GM19438 (cell line): ENCODE measurements around the gene ARL10.
A peak's percentile ranks its signal among the peaks of the same experiment; 100 is the strongest.

ENCODE experiments used
- ATAC-seq: cut with Tn5 transposase; IDR thresholded peaks from one replicate; pipeline ENCODE4 v1.9.1; 2021; ENCODE audit warnings: low read depth; ENCODE audit not compliant: unreplicated experiment

Gene ARL10

DNA sequence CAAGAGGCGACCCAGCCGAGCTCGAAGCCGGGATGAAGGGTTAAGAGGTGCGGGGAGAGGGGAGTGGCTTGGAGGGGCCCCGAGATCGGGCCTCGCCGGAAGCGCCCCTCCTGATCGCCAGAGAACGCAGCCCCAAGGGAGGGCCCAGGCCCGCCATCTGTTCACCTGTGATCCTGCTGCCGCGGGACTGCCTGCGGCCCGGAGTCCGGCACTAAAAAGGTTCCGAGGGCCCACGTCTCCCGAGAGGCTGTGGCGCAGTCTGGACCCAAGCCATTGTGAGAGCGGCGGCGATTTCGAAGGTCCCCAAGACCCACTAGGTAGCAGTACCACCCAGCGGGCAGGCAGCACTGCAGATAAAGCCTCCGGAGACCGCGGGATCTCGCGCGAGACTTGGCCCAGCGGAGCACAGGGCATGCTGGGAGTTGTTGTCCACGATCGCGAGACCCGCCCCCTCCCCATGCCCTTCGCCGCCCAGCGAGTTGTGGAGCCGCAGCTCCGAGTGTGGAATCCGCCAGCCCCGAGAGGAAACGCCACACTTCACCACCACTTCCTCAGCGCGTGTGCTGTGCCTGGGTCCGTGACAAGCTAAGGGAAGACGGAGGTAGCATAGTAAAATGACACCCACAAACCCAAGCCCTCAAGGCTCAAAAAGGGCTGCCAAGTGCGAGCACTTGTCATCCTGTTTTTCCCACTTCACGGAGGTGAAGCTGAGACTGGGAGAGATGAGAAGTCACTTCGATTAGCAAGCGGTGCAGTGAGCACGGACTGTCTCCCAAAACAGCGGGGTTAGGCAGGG, 3.7 kb upstream of the ARL10 start, which contains the start of gene KIAA1191:
Gene KIAA1191 (minus strand): TSS at position 328 of the 796 bp plus-strand sequence. CDS start 2,256 bp downstream, outside the sequence.
- peak; percentile 78 for ATAC-seq

DNA sequence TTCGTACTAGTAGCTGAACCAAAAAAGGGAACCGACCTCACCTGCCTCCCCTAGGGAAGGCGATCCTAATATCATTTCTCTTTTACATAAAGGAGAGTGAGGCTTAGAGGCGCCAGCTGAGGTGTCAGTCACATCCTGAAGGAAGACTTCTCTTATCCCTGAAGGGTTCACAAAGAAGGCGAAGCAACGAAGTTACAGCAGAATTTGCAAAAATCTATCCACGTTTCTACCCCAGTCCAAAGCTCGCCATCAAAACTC, 3.1 kb upstream of the ARL10 start:
- peak; percentile 10 for ATAC-seq

DNA sequence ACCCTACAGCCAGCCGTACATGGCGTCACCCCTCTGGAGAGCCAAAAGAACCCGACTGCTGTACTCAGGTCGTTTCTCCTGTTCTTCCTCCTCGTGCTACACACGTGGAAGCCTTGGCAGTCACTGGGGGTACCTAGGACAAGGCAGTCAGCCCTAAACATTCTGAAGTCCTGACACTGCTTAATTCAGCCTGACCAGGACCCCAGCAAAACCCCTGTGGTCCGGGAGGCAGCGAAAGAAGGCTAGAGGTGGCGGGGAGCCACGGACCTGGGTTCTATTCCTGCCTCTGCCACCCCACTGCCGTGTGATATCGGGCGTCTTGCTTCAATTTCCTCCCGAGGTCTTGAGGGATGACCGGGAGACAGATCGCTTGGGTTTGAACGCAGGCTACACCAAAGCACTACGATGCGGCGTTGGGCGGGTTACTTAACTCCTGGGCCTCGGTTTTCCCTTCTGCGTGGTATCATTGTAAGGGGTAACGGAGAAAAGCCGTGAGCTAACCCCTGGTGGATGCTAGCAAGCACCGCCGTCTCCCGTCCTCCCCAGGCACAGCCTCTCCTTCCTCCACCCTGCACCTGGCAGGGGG, 429 bp upstream of the ARL10 start:
- no peak for ATAC-seq

GRCh38 chr5:176366232-176366894, 1.1 kb downstream of the ARL10 start:
- ATAC-seq: no peak

- ATAC-seq: no peak
Measured at GRCh38 chr5:176368726-176369125, 3.4 kb downstream of the ARL10 start.

- ATAC-seq: no peak
Measured at GRCh38 chr5:176369934-176370711, 4.8 kb downstream of the ARL10 start.

GRCh38 chr5:176371621-176372539, 6.6 kb downstream of the ARL10 start:
- no peak for ATAC-seq

DNA sequence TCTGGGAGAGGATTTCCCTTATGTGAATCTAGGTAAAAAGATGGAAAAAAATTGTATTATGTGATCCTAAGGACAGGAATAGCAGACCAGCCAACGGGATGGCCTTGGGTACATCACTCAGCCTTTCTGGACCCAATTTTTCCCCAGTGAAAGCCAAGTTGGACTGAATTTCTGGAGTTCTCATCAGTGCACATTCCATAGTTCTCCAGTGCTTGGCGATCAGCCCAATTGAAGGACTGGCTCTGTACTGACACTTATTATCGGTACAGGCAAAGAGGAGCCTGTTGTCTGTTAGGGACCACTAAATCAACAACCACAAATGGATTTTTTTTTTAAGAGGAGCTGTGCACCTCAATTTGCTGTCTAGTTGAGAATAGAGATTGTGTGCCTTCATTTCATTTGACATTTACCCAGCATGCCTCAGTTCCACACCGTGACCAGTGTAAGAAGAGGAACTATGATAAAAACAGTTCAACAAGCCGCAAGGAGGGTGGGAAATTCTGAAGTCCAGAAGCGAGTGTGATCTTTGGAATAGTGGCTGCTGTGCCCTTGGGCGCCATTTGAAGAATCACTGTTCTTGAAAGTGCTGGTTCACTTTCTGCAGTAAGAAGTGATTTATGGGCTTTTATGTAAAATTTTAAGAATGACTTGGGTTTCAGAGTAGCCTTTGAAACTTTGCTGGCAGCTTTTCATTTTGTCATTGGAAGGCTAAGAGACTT, 8.0 kb downstream of the ARL10 start:
- no peak for ATAC-seq

GRCh38 chr5:176379881-176380280, 14.6 kb downstream of the ARL10 start:
- ATAC-seq: no peak

DNA sequence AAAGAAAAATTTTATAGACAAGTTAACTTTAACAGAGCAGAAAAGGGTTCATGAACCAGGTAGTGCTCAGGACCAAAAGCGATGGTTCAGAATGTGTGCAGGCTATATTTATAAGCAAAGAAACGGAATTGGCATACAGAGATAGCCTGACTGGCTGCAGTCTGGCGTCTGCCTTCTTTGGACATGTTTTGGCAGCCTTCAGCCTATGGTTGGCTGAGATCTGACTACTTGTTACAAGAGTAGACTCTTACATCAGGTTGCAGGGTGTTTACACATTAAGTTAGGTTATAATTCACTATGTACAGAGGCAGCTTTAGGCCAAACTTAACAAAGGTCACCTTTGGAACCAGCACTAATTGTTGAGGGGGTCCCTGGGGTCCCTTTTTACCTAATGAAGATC, 16.1 kb downstream of the ARL10 start:
- ATAC-seq: no peak

DNA sequence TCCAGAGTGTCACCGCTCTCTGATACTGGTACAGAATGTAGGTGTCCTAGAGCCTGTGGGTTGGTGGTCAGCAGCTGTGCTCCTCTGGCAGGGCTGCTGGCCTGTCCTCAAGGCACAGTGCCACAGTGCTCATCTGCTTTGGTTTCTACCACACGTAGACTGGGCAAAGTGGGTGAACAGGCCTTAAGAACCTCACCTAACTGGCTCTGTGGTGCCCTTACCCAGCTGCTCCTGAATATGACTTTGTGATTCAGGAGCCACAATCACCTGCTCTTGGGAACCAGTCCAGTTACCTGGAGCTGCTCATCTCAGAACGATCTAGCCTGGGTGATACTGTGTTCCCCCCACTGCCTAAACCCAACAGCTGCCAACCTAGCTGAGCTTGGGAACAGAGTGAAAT, 16.7 kb downstream of the ARL10 start:
- no peak for ATAC-seq

GRCh38 chr5:176382721-176383120, 17.4 kb downstream of the ARL10 start:
- ATAC-seq: no peak

GRCh38 chr5:176383248-176383905, 18.1 kb downstream of the ARL10 start:
- ATAC-seq: no peak

- no peak for ATAC-seq
Measured at GRCh38 chr5:176383961-176384360, 18.7 kb downstream of the ARL10 start.

- ATAC-seq: no peak
Measured at GRCh38 chr5:176384366-176384930, 19.2 kb downstream of the ARL10 start.

GRCh38 chr5:176384991-176385390, 19.7 kb downstream of the ARL10 start:
- ATAC-seq: no peak

GRCh38 chr5:176386491-176386890, 21.2 kb downstream of the ARL10 start:
- no peak for ATAC-seq

DNA sequence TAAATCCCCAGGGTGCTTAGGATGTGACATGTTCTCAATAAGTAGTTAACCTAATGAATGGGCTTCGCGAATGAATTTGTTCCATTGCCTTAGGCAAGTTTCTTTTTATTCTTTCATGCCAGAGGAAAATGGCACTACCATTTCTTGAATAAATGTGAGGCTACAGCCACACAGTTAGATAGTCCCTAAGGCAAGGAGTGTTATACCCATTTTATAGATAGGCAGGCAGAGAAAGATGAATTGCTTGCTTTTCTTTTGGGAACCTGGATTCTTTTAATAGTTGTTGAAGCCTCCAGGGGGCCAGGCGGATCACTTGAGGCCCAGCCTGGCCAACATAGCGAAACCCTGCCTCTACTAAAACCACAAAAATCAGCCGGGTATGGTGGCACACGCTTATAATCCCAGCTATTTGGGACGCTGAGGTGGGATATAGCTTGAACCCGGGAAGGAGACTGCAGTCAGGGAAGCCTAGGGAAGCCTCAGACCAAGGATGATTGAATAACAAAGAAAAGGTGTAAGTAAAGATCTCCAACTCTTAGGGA, 22.2 kb downstream of the ARL10 start:
- ATAC-seq: no peak
